GM21825 (cell line): ENCODE data around the gene ARHGAP19.
"Not testable (repeated sequence)": the region's sequence is repeated elsewhere in the genome, so short reads cannot be mapped to it uniquely, and the experiment has no call there.

Experiments
- ATAC-seq: cut with Tn5 transposase; IDR thresholded peaks from one replicate; pipeline ENCODE4 v1.9.1; 2021; ENCODE audit warnings: mild to moderate bottlenecking, moderate library complexity; ENCODE audit not compliant: unreplicated experiment

ARHGAP19 gene

GRCh38 chr10:97290076-97290475 lies 2.4 kb downstream of the ARHGAP19 start:
- not testable (repeated sequence) for ATAC-seq

- ATAC-seq, result no peak
Measured at GRCh38 chr10:97280783-97281182, 11.7 kb downstream of the ARHGAP19 start.

GRCh38 chr10:97279121-97279815 lies 13.2 kb downstream of the ARHGAP19 start:
- no peak for ATAC-seq

GRCh38 chr10:97278491-97278989 lies 13.9 kb downstream of the ARHGAP19 start:
- no peak for ATAC-seq

GRCh38 chr10:97277551-97277950 lies 14.9 kb downstream of the ARHGAP19 start:
- ATAC-seq, result no peak

GRCh38 chr10:97274828-97275227 lies 17.6 kb downstream of the ARHGAP19 start:
- no peak for ATAC-seq

GRCh38 chr10:97273700-97274099 lies 18.7 kb downstream of the ARHGAP19 start:
- ATAC-seq, result no peak

- no peak for ATAC-seq
Measured at GRCh38 chr10:97270523-97271154, 21.8 kb downstream of the ARHGAP19 start.

GRCh38 chr10:97267671-97268070 lies 24.8 kb downstream of the ARHGAP19 start:
- ATAC-seq, result no peak

GRCh38 chr10:97265095-97265494 lies 27.3 kb downstream of the ARHGAP19 start:
- not testable (repeated sequence) for ATAC-seq

- no peak for ATAC-seq
Measured at GRCh38 chr10:97263971-97264370, 28.5 kb downstream of the ARHGAP19 start.

GRCh38 chr10:97261656-97262055 lies 30.8 kb downstream of the ARHGAP19 start:
- no peak for ATAC-seq

- ATAC-seq, result no peak
Measured at GRCh38 chr10:97261183-97261582, 31.3 kb downstream of the ARHGAP19 start.

GRCh38 chr10:97259119-97259518 lies 33.3 kb downstream of the ARHGAP19 start:
- no peak for ATAC-seq

GRCh38 chr10:97256356-97256755 lies 36.1 kb downstream of the ARHGAP19 start:
- no peak for ATAC-seq

GRCh38 chr10:97255512-97256293 lies 36.7 kb downstream of the ARHGAP19 start:
- no peak for ATAC-seq

GRCh38 chr10:97254694-97255093 lies 37.7 kb downstream of the ARHGAP19 start:
- ATAC-seq, result no peak

GRCh38 chr10:97250952-97251351 lies 41.5 kb downstream of the ARHGAP19 start:
- no peak for ATAC-seq

- ATAC-seq, result no peak
Measured at GRCh38 chr10:97243836-97244235, 48.6 kb downstream of the ARHGAP19 start.

- ATAC-seq, result no peak
Measured at GRCh38 chr10:97238855-97239254, 53.6 kb downstream of the ARHGAP19 start.

- ATAC-seq, result no peak
Measured at GRCh38 chr10:97235353-97235752, 57.1 kb downstream of the ARHGAP19 start.

- no peak for ATAC-seq
Measured at GRCh38 chr10:97234400-97234799, 58.0 kb downstream of the ARHGAP19 start.
